Frontal cortex (tissue), 4 donors: ENCODE results near the gene AK4. TPM values are rescaled to one million over a fixed set of nuclear protein-coding genes. Genes with fewer than 3 reads are reported as not detected.
A peak's percentile ranks its signal among the peaks of the same experiment; 100 is the strongest.

Experiments used
- DNase-seq, 2 donors: peaks; one replicate each; pipeline ENCODE4 v3.0.0; 2012; ENCODE audit warnings: low spot score in 2 of 2
- FAIRE-seq: peaks from 2 replicates; lab custom pipeline; 2012; peaks lifted over from hg19 to GRCh38; lab: Jason Lieb, UNC
- total RNA-seq: library from RNA; depleted of rRNA; stranded (reverse); fragments of >200 nt; gene quantifications from one replicate; pipeline ENCODE4 v1.2.3, GENCODE V29; 2014
- donor health status: control.
- donor health status: control.
- donor health status: control.

The AK4 gene
- total RNA-seq, 1 donor from 2014 or later: 9.0 TPM

DNA sequence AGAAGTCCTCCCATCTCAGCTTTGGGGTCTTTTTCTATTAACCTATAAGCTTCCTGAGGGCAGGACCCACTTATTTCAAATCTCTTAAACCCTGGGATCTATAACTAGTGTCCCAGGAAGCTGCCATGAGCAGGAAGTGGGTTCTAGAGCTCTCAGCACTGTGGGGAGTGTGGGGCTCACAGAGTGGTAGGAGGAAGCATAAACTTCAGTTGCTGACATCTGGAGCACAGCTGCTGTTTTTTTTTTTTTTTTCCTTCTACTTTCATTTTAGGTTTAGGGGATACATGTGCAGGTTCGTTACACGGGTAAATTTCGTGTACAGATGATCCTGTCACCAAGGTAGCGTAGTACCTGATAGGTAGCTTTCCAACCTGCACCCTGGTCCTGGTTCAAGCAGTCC, 59.3 kb downstream of the AK4 start:
- FAIRE-seq (no peak), DNase-seq (no peak)

DNA sequence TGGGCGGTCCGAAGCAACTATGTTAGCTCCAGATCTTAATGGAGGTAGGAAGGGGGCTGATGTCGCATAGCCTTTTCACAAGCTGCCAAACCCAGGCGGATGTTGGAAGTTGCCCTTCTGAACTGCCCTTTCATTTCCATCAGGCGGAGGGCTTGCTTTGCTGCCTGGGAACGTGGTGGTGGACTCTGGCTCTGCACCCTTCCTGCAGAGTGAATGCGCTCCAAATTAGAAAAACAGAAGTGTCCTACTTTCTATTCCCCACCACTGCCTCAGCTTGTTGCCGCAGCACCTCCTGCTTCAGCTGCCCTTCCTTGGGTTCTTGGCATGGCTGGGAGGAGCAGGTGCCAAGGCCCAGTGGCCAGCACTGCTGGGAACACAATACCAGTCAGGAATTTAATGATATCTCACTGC, 60.6 kb downstream of the AK4 start:
- FAIRE-seq: no peak
- DNase-seq: peak in 1 of 2 donors; percentile 13

DNA sequence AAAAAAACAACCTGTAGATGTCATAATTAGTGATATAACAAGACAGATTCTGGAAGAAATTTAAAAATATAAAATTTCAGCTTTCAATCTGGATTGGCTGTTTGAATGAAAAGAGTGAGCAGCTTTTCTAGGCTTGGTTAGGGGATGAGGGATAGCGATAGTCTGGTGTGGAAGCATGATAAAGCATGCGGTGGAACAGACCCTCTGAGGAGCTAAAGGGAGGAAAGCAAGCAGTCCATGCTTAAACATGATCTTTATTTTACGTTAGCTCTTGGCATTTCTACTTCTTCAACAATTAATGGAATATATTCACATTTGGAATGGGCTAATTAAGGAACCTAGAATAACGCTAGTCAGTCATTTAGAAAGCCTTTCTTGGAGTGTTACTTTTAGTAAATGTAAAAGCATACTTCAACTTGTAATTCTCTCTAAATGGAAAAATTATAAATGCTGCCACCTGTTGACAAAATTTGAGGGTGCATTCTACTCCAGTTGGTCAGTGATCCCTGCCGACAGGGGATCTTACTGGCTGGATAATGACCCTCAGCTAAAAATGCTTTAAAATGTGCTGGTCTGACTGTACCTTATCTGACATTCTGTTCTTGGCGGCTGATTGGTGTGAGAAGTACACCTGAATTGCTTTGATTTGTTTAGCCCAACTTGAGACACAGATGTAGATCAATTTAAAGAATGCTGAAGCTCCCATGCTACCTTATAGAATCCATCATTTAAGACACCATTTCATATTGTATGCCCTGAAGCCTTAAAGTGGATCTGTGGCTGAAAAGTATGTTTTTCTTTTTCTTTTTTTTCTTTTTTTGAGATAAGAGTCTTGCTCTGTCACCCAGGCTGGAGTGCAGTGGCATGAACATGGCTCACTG, 61.2 kb downstream of the AK4 start:
- DNase-seq: peak; percentile 15 to 53
- FAIRE-seq: peak; percentile 30

DNA sequence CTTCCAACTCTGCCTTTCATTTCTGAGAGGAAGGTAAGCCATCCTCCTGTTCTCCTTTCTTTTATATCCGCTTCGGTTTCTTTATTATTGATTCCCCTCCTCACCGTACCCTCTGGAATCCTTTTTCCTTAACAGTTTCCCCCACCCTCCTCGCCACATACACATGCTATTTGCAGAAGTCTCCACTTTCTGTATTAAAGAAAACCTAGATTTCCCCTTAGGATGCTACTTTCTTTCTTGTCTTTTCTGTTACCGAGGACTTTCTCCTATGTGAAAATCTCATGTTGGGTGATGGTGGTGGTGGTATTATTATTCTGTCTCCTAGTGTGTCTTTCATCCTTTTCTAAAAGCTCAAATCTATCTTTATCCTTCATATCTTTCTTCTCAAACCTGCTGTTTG, 62.3 kb downstream of the AK4 start:
- DNase-seq (no peak), FAIRE-seq (no peak)

DNA sequence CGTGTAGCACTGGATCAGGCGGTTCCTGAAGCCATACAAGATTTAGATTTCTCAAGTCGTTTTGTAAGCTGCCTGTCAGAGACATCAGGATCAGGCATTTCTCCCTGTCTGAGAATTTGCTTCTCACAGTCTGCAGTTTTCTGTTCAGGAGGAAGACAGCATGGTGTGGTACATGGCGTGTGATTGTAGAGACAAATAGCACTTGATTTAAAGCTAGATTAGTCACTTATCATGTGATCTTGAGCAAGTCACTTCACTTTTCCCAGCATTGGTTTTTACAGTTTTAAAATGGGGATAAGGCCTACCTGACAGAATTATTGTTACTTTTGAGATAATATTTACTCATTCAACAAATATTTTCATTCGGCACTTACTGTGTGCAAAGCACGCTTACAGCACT, 63.3 kb downstream of the AK4 start:
- DNase-seq (no peak), FAIRE-seq (no peak)

DNA sequence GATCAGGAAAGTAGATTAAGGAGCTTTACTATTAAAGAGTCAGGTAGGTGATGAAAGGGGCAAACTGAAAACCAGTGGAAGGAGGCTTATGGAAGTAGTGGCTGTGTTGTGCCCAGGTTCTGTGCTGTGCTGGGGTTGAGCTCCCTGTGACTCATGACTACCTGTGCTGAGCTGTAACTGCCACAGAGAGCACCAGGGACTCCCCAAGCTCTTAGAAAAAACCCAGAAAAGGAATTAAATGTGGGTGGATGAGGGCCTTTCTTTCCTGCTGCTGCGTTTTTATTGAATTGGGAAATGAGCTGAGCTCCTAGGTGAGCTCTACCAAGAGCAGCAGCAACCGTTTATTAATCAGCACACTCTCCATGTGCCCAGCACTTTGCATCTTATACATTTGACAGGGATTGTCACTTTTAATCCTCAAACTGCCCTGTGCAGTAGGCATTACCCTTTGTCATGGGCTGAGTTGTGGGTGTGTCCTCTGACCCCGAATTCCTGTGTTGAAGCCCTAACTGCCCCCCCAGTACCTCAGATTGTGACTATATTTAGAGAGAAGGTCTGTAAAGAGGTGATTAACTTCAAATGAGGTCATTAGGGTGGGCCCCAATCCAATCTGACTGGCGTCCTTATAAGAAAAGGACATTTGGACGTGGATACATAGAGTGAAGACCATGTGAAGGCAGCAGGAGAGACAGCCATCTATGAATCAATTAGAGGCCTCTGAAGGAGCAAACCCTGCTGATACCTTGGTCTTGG, 65.4 kb downstream of the AK4 start:
- DNase-seq (no peak), FAIRE-seq (no peak)

DNA sequence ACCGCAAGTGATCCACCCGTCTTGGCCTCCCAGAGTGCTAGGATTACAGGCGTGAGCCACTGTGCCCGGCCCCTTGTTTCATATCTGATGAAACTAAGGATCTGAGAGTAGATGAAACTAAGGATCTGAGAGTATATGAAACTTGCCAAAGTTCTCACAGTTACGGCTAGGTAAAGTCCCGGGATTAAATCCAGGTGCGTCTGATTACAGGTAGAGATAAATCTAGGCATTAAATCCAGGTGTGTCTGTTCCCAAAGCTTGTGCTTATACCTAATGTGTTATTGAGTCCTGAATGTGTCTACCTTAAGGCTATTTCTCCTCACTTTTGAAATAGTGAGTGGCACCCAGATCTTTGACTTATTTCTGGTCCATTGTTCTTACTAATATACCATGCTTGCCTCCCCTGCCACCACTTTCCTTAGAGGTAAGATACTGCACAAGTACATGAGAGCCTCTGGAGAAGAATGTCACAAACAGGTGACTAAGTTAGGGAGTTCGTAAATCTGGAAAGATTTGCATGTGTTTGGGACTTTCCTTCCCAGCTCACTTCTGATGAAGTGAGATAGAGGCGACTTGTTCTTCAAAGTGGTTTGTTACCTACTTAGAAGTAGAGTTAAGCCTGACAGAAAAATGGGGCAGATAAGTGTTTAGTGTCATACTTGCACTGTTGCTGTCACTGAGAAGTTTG, 66.5 kb downstream of the AK4 start:
- FAIRE-seq (no peak), DNase-seq (no peak)

DNA sequence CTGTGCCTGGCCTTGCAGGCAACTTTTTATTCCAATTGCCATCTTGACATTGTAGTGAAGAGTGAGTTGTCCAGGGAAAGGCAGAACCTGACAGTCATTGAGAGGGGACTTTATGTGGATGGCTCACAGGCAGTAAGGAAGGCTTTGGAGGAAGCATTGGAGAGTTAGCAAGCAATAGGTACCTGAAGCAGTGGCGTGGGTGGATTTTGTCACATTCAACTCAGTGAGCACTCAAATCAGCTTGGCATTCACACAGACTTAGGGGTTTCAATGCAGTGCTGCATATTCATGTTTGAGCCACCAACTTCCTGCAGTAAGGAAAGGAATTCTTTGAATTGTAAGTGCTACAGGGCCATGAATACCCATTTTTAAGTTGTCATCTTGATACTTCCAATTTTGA, 69.0 kb downstream of the AK4 start:
- DNase-seq: no peak
- no peak for FAIRE-seq

DNA sequence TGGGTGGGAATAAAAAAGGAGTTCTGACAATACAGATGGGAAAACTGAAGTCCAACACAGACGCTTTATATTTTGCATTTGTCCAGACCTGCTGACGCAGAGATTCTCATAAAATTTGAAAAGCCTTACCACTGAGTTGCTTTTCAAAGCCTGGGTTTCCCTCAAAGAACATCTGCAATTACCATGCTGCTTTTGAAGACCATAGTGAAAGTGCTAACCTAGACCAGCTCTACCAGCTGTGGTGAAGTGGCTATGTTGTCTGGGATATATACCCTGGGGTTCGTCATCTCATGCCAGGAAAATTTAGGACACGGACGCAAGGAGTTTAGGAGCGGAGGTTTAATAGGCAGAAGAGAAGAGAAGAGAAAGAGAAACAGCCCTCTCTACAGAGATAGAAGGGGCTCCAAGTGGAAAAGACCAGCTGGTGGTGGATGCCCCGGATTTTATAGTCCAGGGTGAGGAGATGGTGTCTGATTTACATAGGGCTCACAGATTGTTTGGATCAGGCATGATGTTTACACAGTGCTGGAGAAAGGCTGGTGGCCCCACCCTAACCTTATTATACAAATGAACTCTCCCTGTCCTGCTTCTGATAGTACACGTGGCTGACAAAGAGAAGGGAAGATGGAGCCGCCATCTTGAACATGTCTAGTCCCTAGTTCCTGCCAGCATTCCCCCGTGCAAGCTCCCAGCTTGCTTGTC, 73.8 kb downstream of the AK4 start:
- no peak for FAIRE-seq
- DNase-seq: no peak

DNA sequence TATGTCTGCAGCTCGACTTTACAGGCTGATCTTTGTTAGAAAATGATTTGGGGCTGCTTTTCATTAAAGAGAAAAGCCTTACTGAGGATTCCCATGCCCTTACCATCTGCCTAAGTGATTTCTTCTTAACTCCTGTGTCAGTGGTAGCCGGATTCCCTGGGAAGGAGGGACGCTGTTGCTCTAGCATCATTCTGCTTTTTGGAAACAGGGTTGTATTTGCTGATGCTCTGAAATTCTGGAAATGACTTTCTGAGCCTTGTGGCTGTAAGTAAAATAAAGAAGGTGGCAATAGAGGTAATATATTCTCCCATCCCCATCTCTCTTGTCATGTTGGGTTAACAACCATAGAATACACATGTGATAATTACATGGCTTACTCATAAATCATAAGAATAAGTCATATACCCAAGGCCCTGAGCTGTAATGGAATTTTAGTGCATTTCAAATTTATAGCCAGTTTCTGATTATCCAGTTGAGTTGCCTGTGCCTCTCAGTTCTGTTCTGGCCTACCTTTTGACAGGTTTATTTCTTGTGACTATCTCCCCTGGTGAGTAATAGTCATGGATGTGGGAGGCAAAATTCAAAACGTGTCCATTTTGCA, 74.4 kb downstream of the AK4 start:
- FAIRE-seq: no peak

DNA sequence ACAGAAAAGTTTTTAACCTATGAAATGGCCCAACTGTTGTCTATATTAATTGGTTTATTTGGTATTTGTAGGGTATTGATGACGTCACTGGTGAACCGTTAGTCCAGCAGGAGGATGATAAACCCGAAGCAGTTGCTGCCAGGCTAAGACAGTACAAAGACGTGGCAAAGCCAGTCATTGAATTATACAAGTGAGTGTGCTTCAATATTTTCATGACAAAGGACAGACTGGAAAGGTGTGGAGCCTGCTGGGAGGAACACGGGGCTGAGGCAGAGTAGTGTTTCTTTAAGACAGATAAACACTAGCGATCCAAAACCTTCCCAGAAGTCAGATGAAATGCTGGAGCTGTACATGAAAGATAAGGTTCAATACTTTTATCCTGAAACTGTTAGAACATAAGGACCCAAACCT, 76.7 kb downstream of the AK4 start:
- FAIRE-seq (no peak), DNase-seq (no peak)

More for the DNA sequence above, 74.4 kb downstream of the AK4 start:
- DNase-seq: no peak

DNA sequence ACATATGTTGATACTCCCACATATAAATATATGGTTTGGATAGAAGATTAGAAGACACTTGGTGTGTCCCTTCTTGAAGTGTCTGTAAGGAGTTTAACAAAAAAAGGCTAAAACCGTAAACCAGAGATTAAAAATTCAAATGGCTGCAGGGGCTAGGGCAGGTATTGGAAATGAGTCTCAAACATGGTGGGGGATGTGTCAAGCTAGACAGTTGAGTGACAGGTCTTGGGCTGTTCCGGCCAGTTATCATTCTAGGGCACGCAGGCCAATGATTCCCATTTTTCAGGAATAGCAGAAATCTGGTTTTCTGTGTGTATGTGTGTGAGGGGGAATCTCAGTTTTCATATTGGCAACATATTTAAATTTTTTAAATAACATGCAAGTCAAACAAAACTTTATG, 77.2 kb downstream of the AK4 start:
- DNase-seq (no peak), FAIRE-seq (no peak)

DNA sequence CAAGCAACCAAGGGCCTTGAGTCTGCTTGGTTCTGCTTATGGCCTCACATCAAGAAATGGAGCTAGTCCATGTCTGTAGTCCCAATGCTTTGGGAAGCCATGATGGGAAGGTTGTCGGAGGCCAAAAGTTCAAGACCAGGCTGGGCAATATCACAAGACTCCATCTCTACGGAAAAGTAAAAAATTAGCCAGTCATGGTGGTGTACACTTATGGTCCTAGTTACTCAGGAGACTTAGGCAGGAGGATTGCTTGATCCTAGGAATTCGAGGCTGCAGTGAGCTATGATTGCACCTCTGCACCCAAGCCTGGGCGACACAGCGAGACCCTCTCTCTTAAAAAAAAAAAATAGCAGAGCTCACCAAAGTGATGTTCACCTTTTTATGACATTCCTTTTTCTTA, 81.2 kb downstream of the AK4 start:
- DNase-seq: no peak
- FAIRE-seq: no peak

DNA sequence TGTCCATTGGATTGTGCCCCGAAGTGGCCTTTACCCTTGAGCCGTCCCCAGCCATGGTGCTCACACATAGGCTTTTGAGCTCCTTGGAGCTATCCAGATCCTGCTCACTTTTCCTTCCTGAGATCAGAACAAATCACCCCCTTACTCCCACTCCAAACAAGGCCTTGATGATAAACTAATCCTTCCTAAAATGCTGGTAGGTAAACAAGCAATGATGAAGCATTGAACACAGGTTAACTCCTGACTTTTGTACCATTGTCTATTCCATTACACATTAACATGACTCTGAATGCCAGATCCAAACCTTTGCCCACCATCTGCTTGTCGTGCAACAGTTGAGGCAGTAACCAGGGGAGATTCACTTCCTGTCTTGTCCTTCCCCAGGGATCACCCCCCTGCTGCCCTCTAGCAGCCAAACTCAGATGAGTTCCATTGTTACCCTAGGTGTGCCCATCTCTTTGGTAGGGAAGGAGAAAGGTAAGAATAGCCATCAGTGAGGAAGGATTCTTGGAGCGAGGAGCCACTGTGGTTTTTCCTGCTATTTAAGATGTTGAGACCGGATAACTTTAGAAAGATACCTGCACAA, 81.8 kb downstream of the AK4 start:
- DNase-seq (no peak), FAIRE-seq (no peak)

DNA sequence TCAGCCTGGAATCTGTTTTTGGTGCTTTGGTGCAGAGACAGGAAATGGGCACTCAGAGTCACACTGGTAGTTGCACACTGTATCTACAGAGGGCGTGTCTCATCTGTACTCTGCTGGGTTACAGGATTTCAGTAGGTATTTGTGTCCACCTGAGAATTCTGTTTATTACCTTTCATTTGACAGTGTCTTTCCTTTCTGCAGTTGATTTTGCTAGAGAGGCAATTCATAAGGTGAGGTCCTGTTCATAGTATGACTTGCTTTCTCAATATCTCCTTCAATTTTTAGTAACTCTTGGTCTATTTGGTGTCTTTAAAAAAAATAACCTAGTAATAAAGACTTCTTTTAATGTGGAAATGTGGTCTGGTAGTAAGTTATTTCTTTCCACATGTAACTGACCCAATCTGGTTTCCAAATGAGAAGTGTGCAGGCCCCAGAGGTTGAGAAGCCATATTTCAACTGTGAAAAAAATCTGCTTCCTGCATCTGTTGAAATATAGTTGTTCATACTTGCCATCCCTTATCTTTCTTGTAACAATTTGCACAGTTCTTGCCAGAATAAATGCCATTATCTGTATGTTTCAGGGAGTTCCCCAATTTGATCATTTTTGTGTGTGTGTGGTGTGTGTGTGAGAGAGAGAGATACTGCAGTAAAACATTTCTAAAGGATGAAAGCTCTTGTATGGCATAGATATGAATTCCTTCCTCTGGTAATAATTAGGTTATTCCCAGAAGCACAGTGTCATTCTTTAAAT, 82.9 kb downstream of the AK4 start:
- no peak for DNase-seq
- FAIRE-seq: no peak

DNA sequence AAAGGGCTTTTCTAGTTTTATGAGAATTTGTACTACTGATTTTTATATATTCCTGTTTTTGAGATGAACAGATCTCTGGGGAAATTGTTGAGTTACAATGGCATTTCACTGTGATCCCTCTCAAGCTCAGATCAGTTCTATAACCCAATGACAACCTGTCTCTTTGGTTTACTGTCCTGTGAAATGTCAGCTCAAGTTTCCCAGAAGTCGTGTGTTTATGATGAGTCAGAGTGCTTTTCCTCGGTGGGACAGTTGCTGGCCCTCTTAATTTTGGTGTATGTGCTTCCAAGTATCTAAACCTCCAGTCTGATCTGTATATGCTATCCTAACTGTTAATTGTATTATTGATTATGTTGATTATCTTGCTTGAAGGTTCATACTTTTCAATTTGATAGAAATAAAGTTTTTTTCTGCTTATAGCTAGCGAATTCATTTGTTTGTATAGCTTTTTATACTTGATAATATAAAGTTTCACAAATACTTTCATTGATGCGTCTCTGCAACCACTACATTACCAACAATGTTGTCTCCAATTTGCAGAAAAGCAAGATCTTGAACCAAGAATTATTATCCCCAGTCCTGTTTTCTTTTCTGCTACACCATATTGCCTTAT, 83.8 kb downstream of the AK4 start:
- DNase-seq (no peak), FAIRE-seq (no peak)

DNA sequence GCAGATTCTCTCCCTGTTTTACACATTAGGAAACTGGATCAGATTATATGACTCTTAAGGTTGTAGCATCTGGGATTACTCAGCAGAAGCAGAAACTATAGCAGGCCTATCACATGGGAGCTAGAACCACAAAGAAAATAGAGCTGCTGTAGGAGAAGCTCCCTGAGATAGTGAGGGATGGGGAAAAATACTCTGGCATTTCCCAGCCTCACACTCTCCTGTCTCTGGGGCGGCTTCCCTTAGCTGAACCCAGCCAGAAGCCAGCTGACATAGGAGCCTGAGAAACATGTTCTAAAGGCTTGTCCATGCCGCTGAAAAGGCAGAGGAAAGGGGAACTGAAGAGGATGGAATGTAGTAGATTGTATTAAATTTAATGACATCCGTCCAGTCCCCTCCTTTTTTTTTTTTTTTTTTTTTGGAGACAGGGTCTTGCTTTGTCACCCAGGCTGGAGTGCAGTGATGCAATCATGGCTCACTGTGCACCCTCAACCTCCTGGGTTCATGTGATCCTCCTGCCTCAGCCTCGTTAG, 84.5 kb downstream of the AK4 start:
- FAIRE-seq (no peak), DNase-seq (no peak)

DNA sequence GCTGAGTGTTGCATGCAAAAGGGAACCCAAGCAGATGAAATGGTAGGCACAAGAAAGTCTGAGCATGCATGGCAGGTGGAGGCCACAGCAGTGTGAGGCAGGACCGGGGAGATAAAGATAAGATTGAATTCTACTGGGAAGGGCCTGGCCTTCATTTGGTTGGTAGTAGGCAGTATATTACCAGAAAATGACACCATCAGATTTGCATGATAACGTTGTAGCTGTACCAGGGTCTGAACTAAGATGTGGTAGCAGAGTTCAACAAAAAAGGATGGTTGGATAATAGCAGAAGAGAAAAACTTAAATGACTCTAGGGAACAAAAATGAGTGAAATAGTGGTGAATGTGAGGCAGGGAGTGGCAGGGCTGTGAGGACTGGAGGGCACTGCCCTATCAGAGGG, 85.8 kb downstream of the AK4 start:
- FAIRE-seq (no peak), DNase-seq (no peak)
